GM11168 (cell line): ENCODE data around the gene FGR.
"Not testable (repeated sequence)": the region's sequence is repeated elsewhere in the genome, so short reads cannot be mapped to it uniquely, and the experiment has no call there.

Experiments used
- in situ Hi-C: fragments of 300-500 bp; cut with MboI; formaldehyde crosslinking; loops from one replicate; pipeline ENCODE4 v1.12.0; 2022; ENCODE audit warnings: low sequenced_read_pairs; ENCODE audit not compliant: unreplicated experiment

The FGR gene

GRCh38 chr1:27634985-27635367, at the start of gene FGR:
TSS of gene FGR (minus strand) at chr1:27635185. CDS start at chr1:27623916, 11,269 bp downstream.
- in situ Hi-C loops = no loop called here

DNA sequence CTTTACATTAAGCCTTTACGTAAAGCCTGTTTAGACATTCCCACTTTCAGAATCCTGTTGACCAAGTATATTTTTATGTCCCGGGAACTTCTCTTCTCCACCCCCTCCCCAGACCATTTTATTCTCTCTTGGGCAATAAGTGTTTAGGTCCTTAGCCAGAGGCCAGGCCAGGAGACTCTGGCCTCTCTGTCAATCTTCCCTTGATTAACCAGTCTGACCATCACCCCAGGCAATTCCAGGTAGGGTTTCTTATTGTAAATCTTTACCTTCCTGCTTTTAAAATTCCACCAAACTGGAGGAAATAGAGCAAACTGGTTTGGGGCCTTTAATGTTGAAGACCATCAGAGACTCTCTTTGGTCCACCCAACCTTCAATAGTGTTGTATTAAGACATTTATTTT, 49.2 kb upstream of the FGR start:
- in situ Hi-C loops = no loop called here

GRCh38 chr1:27682351-27682944, 47.5 kb upstream of the FGR start:
- in situ Hi-C loops = no loop called here

DNA sequence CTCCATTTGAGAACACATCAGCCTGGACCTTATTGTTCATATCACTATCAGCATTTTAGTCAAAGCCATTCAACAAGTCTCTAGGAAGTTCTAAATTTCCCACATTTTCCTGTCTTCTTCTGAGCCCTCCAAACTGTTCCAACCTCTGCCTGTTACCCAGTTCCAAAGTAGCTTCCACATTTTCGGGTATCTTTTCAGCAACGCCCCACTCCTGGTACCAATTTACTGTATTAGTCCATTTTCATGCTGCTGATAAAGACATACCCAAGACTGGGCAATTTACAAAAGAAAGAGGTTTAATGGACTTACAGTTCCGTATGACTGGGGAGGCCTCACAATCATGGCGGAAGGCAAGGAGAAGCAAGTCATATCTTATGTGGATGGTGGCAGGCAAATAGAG, 46.6 kb upstream of the FGR start:
- in situ Hi-C loops = not testable (repeated sequence)

GRCh38 chr1:27680225-27680791, 45.3 kb upstream of the FGR start:
- in situ Hi-C loops = not testable (repeated sequence)

- in situ Hi-C loops = no loop called here
Observed at GRCh38 chr1:27678747-27679146, 43.8 kb upstream of the FGR start.

- in situ Hi-C loops = no loop called here
Observed at GRCh38 chr1:27676410-27676809, 41.4 kb upstream of the FGR start.

GRCh38 chr1:27672750-27673112, 37.7 kb upstream of the FGR start:
- in situ Hi-C loops = no loop called here

- in situ Hi-C loops = no loop called here
Observed at GRCh38 chr1:27671964-27672749, 37.2 kb upstream of the FGR start, which contains the start of gene IFI6. TSS of gene IFI6 (minus strand) at chr1:27672192. CDS start at chr1:27669314, 2,878 bp downstream.

DNA sequence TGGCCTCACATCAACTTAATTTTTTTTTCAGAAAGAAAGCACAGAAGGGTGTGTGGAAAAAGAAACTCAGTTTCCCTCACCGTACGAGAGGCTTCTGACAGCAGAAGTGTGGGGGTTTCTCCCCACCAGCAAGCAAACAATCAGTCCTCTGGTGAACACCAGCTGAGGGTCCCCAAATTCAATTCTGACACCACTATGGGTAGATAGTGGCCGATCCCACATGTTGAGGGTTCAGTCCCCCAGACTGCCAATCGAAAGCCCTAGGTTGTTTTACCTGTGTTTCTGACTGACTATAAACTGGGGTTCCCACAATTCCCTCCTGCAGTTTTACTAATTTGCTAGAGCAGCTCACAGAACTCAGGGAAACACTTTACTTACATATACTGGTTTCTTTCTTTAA, 34.9 kb upstream of the FGR start:
- in situ Hi-C loops = no loop called here

DNA sequence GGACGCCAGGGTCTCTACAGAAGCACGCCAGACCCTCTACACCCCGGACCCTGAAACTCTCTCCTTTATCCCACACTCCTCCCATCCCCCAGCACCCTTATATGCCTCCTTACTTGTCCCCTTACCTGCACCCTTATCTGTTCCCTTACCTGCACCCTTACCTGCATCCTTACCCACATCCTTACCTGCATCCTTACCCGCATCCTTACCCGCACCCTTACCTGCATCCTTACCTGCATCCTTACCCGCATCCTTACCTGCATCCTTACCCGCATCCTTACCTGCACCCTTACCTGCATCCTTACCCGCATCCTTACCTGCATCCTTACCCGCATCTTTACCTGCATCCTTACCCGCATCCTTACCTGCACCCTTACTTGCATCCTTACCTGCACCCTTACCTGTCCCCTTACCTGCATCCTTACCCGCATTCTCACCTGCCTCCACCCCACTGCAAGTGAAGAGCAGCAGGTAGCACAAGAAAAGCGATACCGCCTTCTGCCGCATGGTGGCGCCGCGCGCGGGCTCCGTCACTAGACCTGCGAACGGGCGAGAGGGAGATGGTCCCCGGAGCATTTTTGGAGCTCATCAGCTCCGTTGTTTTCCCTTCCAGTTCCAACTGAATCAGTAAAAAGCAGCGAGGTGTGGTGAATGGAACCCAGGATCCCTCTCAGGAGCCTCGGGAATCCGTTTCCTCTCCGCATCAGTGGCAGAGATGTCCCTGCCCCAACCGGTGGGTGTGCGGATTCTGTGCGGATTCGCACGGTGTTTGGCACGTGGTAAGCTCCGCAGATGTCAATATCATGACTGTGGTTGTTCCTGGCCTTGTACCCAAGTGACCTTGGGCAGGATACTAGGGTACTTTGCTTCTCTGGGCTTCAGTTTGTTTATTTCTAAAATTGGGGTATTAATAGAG, 34.1 kb upstream of the FGR start:
- in situ Hi-C loops = no loop called here

GRCh38 chr1:27668121-27668807, 33.3 kb upstream of the FGR start:
- in situ Hi-C loops = no loop called here

GRCh38 chr1:27666791-27667254, 31.8 kb upstream of the FGR start:
- in situ Hi-C loops = no loop called here

- in situ Hi-C loops = no loop called here
Observed at GRCh38 chr1:27666294-27666693, 31.3 kb upstream of the FGR start.

GRCh38 chr1:27665016-27665651, 30.1 kb upstream of the FGR start:
- in situ Hi-C loops = no loop called here

GRCh38 chr1:27664291-27664690, 29.3 kb upstream of the FGR start:
- in situ Hi-C loops = no loop called here

GRCh38 chr1:27662707-27663393, 27.9 kb upstream of the FGR start:
- in situ Hi-C loops = no loop called here

DNA sequence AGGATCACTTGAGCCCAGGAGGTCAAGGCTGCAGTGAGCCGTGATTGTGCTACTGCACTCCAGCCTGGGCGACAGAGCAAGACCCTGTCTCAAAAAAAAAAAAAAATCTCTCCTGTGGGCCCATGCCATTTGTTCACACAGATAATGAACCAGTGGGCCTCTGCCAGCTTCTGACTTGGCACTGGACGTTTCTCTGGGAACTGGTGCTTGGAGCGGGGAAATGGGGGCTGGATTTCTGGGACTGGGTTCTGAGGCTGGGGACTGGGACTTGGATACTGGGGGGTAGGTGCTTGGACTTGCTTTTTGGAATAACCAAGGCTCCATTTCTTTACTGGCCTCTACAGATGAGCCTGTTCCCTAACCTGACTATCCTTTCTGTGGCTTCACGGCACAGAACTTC, 27.3 kb upstream of the FGR start:
- in situ Hi-C loops = no loop called here
